ENCODE data around the gene KRTAP2-3.
"Not testable (repeated sequence)": the region's sequence is repeated elsewhere in the genome, so short reads cannot be mapped to it uniquely, and the experiment has no call there.

DNA sequence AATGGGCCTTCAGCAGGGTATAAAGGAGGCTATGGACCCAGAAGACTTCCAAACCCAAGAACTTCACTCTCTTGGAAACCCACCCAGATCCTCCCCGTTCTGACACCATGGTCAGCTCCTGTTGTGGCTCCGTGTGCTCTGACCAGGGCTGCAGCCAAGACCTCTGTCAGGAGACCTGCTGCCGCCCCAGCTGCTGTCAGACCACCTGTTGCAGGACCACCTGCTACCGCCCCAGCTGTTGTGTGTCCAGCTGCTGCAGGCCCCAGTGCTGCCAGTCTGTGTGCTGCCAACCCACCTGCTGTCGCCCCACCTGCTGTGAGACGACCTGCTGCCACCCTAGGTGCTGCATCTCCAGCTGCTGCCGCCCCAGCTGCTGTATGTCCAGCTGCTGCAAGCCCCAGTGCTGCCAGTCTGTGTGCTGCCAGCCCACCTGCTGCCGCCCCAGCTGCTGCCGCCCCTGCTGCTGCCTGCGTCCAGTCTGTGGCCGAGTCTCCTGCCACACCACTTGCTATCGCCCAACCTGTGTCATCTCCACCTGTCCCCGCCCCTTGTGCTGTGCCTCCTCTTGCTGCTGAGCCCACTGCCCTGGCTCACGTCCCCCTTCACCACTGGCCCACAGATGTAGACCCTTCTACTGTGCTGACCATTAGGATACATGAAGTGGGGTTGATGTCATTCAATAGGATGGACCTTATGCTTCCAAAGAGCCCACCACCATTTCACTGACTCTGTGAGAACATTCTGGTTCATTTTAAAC is 24.4 kb upstream of the KRTAP2-3 start, which contains the start of gene KRTAP4-7:
- not testable (repeated sequence) for TF ChIP-seq CTCF (IDR thresholded peaks at IDR 0.05 in 8 of 11, conservative IDR thresholded peaks at IDR 0.05 in 3 of 11); POLR2A (IDR thresholded peaks at IDR 0.05)

All from spleen (tissue), 7 donors.